ENCODE results near the gene NPLOC4.
A peak's percentile ranks its signal among the peaks of the same experiment; 100 is the strongest.

Gene NPLOC4

DNA sequence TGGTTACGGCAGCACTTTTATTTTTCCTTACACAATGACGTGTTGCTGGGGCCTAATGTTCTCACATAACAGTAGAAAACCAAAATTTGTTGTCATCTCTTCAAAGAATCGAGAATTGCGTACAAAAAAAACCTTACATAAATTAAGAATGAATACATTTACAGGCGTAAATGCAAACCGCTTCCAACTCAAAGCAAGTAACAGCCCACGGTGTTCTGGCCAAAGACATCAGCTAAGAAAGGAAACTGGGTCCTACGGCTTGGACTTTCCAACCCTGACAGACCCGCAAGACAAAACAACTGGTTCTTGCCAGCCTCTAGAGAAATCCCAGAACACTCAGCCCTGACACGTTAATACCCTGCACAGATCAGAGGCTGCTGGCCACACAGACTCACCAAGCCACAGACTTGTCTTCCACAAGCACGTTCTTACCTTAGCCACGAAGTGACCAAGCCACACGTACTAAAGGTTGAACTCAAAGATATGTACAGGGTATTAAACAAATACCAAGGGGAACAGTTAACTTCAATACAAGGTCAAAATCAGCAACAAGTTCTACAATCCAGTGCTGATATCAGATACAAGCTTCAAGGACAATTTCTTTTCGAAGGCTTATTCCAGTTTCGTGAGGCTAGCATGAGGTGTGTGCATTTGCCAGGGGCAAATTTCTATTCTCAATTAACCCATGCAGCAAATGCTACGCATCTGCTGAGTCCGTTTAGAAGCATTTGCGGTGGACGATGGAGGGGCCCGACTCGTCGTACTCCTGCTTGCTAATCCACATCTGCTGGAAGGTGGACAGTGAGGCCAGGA, 126.7 kb downstream of the NPLOC4 start:
- H3K9me3 ChIP-seq (ENCODE audit: control insufficient read depth, low read depth, low read length) = no peaks in the 10 kb centered on the region
- peak overlapping the region; percentile 94 for H3K9ac ChIP-seq (ENCODE audit: low read length)
- no peaks in the 10 kb centered on the region for H3K27me3 ChIP-seq (ENCODE audit: control insufficient read depth, insufficient read depth, low read length)
- H3K4me1 ChIP-seq (ENCODE audit: control insufficient read depth, low read depth, low read length) = no peaks in the 10 kb centered on the region
- no peak overlapping the region for H3K27ac ChIP-seq (ENCODE audit: low read length)
- peak overlapping the region; percentile 95 for H3K4me3 ChIP-seq (ENCODE audit: low read length)
- peaks cover 29% of the 10 kb centered on the region for H3K36me3 ChIP-seq (ENCODE audit: control insufficient read depth, low read depth, low read length)

DNA sequence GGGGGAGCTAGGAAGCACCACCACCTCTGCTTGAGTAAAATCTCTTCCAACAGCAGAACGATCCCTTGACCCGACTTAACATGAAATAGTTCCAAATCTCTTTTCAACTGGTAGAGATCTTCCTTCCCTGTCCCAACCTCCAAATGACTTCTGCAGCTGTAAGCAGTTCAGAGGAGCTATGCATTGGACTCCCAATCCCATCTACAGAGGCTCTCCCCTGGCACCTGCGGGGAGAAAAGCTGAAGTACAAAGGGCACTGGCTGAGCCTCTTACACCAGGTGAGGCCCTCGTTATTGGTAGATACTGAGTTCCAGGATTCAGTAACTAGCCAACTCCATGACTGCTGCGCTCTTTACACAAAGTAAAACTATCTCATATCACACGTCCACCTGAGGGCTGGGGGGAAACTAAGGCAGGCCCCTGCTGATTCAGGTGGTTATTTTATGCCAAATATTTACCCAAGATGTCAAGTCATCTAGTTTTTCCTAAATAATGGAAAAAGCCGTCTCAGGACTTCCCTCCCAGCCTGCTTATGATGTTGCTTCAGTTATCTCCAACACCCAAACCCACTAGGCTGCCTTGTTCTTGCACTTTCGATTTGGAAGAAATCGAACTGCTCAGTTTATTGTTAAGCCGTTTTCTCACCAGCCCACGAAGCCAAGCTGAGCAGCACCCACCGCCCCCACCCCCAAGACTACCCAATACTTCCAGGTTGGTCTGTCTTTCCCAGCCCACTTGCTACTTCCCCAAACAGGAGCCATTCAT, 127.5 kb downstream of the NPLOC4 start:
- Histone ChIP-seq H3K9ac (ENCODE audit: low read length) (peak overlapping the region; percentile 94), H3K4me3 (ENCODE audit: low read length) (peak overlapping the region; percentile 95), H3K9me3 (ENCODE audit: control insufficient read depth, low read depth, low read length) (no peaks in the 10 kb centered on the region), H3K27ac (ENCODE audit: low read length) (no peak overlapping the region), H3K27me3 (ENCODE audit: control insufficient read depth, insufficient read depth, low read length) (no peaks in the 10 kb centered on the region), H3K36me3 (ENCODE audit: control insufficient read depth, low read depth, low read length) (peaks cover 29% of the 10 kb centered on the region), H3K4me1 (ENCODE audit: control insufficient read depth, low read depth, low read length) (no peaks in the 10 kb centered on the region)

DNA sequence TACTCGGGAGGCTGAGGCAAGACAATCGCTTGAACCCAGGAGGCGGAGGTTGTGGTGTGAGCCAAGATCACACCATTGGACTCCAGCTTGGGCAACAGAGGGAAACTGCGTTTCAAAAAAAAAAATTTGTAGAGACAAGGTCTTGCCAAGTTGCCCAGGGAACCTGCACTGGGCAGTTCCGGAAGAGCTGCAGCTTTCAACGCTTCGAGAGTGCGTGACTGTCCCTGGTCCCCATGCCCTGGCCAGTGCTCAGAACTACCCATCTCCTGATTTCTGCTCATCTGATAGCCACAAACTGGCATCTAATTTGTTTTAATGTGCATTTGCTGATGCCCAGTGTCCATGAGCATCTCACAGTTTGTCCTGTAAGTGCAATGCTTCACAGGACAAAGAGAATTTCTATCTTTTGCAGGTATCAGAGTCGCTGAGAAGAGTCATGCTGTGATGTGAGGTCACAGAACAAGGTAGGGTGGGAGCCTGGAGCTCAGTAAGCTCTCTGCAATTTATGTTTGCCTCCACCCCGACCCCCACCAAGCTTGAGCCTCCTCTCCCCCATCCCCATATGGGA, 128.2 kb downstream of the NPLOC4 start:
- Histone ChIP-seq H3K27ac (ENCODE audit: low read length) (no peak overlapping the region), H3K9me3 (ENCODE audit: control insufficient read depth, low read depth, low read length) (no peaks in the 10 kb centered on the region), H3K27me3 (ENCODE audit: control insufficient read depth, insufficient read depth, low read length) (no peaks in the 10 kb centered on the region), H3K36me3 (ENCODE audit: control insufficient read depth, low read depth, low read length) (peaks cover 29% of the 10 kb centered on the region), H3K9ac (ENCODE audit: low read length) (no peak overlapping the region), H3K4me3 (ENCODE audit: low read length) (peak overlapping the region; percentile 95), H3K4me1 (ENCODE audit: control insufficient read depth, low read depth, low read length) (no peaks in the 10 kb centered on the region)

Measured in iPS-18a (cell line).